Neural cell (in vitro differentiated cells): ENCODE data around the gene ZCCHC24. TPM values are rescaled to one million over a fixed set of nuclear protein-coding genes. Genes with fewer than 3 reads are reported as not detected.

ENCODE experiments used
- H2AFZ ChIP-seq: fragments of 200-600, 300-800 bp; sonication (generic), shearing (Covaris generic); 2 replicates; pipeline ENCODE4 v1.6.0; 2014; ENCODE audit warnings: low read depth, mild to moderate bottlenecking, antibody characterized with exemption, low read length, moderate library complexity
- H3F3A ChIP-seq: fragments of 200-600 bp; shearing (Covaris generic); 2 replicates; pipeline ENCODE4 v1.6.1; 2016; ENCODE audit warnings: mild to moderate bottlenecking, moderate library complexity, mixed read lengths, antibody characterized with exemption, low read length; ENCODE audit not compliant: insufficient read depth, poor library complexity, severe bottlenecking
- H3K27ac ChIP-seq: fragments of 200-600, 300-800 bp; sonication (generic), shearing (Covaris generic); 2 replicates; pipeline ENCODE4 v1.5.1; 2014; ENCODE audit warnings: mild to moderate bottlenecking, low read length, moderate library complexity
- H3K27me3 ChIP-seq: fragments of 300-800, 200-600 bp; sonication (generic), shearing (Covaris generic); 2 replicates; pipeline ENCODE4 v1.6.0; 2014; ENCODE audit warnings: mild to moderate bottlenecking, low read depth, low read length, moderate library complexity; ENCODE audit not compliant: insufficient read depth
- H3K36me3 ChIP-seq: fragments of 300-800, 200-600 bp; sonication (generic), shearing (Covaris generic); 2 replicates; pipeline ENCODE4 v1.5.1; 2014; ENCODE audit warnings: mild to moderate bottlenecking, antibody characterized with exemption, low read length, moderate library complexity; ENCODE audit not compliant: insufficient read depth
- H3K4me2 ChIP-seq: fragments of 300-800, 200-600 bp; sonication (generic), shearing (Covaris generic); 2 replicates; pipeline ENCODE4 v1.6.0; 2014; ENCODE audit warnings: mild to moderate bottlenecking, low read length
- H3K4me3 ChIP-seq: fragments of 300-800, 200-600 bp; sonication (generic), shearing (Covaris generic); 2 replicates; pipeline ENCODE4 v1.5.1; 2014; ENCODE audit warnings: mild to moderate bottlenecking, low read length, moderate library complexity
- H3K79me2 ChIP-seq: fragments of 200-600 bp; shearing (Covaris generic); replicated peaks from 2 replicates; pipeline ENCODE4 v1.6.0; 2014; ENCODE audit warnings: mild to moderate bottlenecking, low read length, moderate library complexity; ENCODE audit not compliant: insufficient read depth
- H3K9ac ChIP-seq: fragments of 300-800, 200-600 bp; sonication (generic), shearing (Covaris generic); 2 replicates; pipeline ENCODE4 v1.6.1; 2016; ENCODE audit warnings: mild to moderate bottlenecking, low read length, mixed read lengths
- H3K9me2 ChIP-seq: fragments of 200-600 bp; shearing (Covaris generic); 2 replicates; pipeline ENCODE4 v1.6.1; 2016; ENCODE audit warnings: mild to moderate bottlenecking, low read length, mixed read lengths; ENCODE audit not compliant: insufficient read depth
- H3K9me3 ChIP-seq: fragments of 200-600, 300-800 bp; sonication (generic), shearing (Covaris generic); 2 replicates; pipeline ENCODE4 v1.6.1; 2016; ENCODE audit warnings: mild to moderate bottlenecking, mixed run types, low read length, moderate library complexity, mixed read lengths
- H4K20me1 ChIP-seq: fragments of 200-600 bp; shearing (Covaris generic); 2 replicates; pipeline ENCODE4 v1.6.1; 2016; ENCODE audit warnings: mild to moderate bottlenecking, mixed run types; ENCODE audit not compliant: insufficient read depth
- CTCF ChIP-seq: fragments of 450-650 bp; IDR thresholded peaks from 2 replicates; pipeline ENCODE4 v1.5.1; 2014; ENCODE audit warnings: antibody characterized with exemption, mild to moderate bottlenecking, moderate library complexity; ENCODE audit not compliant: poor library complexity, severe bottlenecking
- EP300 ChIP-seq: fragments of 450-650 bp; conservative IDR thresholded peaks from 2 replicates; pipeline ENCODE4 v1.6.1; 2014; ENCODE audit warnings: antibody characterized with exemption, mild to moderate bottlenecking, moderate library complexity; ENCODE audit not compliant: poor library complexity, severe bottlenecking
- EZH2 ChIP-seq: fragments of 200-600, 300-800 bp; shearing (Covaris generic), sonication (generic); IDR thresholded peaks from 2 replicates; pipeline ENCODE4 v1.6.1; 2014; ENCODE audit warnings: antibody characterized with exemption, low read length, borderline replicate concordance, mild to moderate bottlenecking; ENCODE audit not compliant: insufficient read depth, poor library complexity, severe bottlenecking
- MXI1 ChIP-seq: fragments of 450-650 bp; conservative IDR thresholded peaks from 2 replicates; pipeline ENCODE4 v1.6.1; 2014; ENCODE audit warnings: antibody characterized with exemption, mild to moderate bottlenecking; ENCODE audit not compliant: poor library complexity, severe bottlenecking
- POLR2AphosphoS5 ChIP-seq: IDR thresholded peaks from 2 replicates; pipeline ENCODE4 v1.6.1; 2012
- RAD21 ChIP-seq: fragments of 450-650 bp; conservative IDR thresholded peaks from 2 replicates; pipeline ENCODE4 v1.6.1; 2014; ENCODE audit warnings: antibody characterized with exemption, mild to moderate bottlenecking, moderate library complexity
- REST ChIP-seq: IDR thresholded peaks from 2 replicates; pipeline ENCODE4 v1.6.1; 2012; ENCODE audit warnings: borderline replicate concordance
- SMC3 ChIP-seq: fragments of 450-650 bp; conservative IDR thresholded peaks from 2 replicates; pipeline ENCODE4 v1.6.1; 2014; ENCODE audit warnings: antibody characterized with exemption, mild to moderate bottlenecking, moderate library complexity; ENCODE audit not compliant: poor library complexity
- TAF1 ChIP-seq: IDR thresholded peaks from 2 replicates; pipeline ENCODE4 v1.6.1; 2012; ENCODE audit warnings: low read depth
- polyA plus RNA-seq: library from polyadenylated mRNA; depleted of rRNA; stranded (reverse); fragments of >200 nt; gene quantifications from 2 replicates; pipeline ENCODE4 v1.2.3, GENCODE V29; 2014

ZCCHC24 gene
- polyA plus RNA-seq, 1 donor from 2014 or later: not detected

- Histone ChIP-seq H3K9me3 (no peaks in the 10 kb centered on the region), H3K4me3 (no peak overlapping the region), H2AFZ (no peak overlapping the region), H3F3A (no peaks in the 10 kb centered on the region), H3K9ac (no peak overlapping the region), H3K27me3 (no peaks in the 10 kb centered on the region), H3K9me2 (no peaks in the 10 kb centered on the region), H3K79me2 (no peaks in the 10 kb centered on the region), H3K4me2 (no peak overlapping the region), H3K36me3 (no peaks in the 10 kb centered on the region), H3K27ac (no peak overlapping the region), H4K20me1 (no peaks in the 10 kb centered on the region)
- TF ChIP-seq EZH2: no peak
- no peak for TF ChIP-seq REST
- TF ChIP-seq POLR2AphosphoS5: no peak
- no peak for TF ChIP-seq MXI1
- TF ChIP-seq RAD21: no peak
- TF ChIP-seq TAF1: no peak
- TF ChIP-seq EP300: no peak
- TF ChIP-seq CTCF: no peak
- no peak for TF ChIP-seq SMC3
Observed at GRCh38 chr10:79409726-79410085, 35.7 kb downstream of the ZCCHC24 start.

- Histone ChIP-seq H3K9me2 (no peaks in the 10 kb centered on the region), H3K79me2 (no peaks in the 10 kb centered on the region), H2AFZ (no peak overlapping the region), H3K4me2 (no peak overlapping the region), H3K9ac (no peak overlapping the region), H3F3A (no peaks in the 10 kb centered on the region), H3K27ac (no peak overlapping the region), H3K9me3 (no peaks in the 10 kb centered on the region), H3K4me3 (no peak overlapping the region), H4K20me1 (no peaks in the 10 kb centered on the region), H3K36me3 (no peaks in the 10 kb centered on the region), H3K27me3 (no peaks in the 10 kb centered on the region)
- TF ChIP-seq CTCF (no peak), REST (no peak), RAD21 (no peak), MXI1 (no peak), SMC3 (no peak), EZH2 (no peak), TAF1 (no peak), EP300 (no peak), POLR2AphosphoS5 (no peak)
Observed at GRCh38 chr10:79409038-79409725, 36.2 kb downstream of the ZCCHC24 start.
